G401 (cell line): ENCODE results near the gene GPS1. TPM values are rescaled to one million over a fixed set of nuclear protein-coding genes. Genes with fewer than 3 reads are reported as not detected.

Experiments
- DNase-seq: peaks from one replicate; pipeline ENCODE4 v3.0.0-alpha.2; 2015; ENCODE audit warnings: low spot score
- in situ Hi-C: cut with HindIII; loops from 2 replicates; pipeline ENCODE4 v1.10.0; 2016; ENCODE audit warnings: low sequenced_read_pairs, mixed read lengths
- total RNA-seq: library from RNA; depleted of rRNA; stranded (reverse); fragments of >200 nt; shearing (Covaris generic); gene quantifications from 2 replicates; pipeline ENCODE4 v1.2.3, GENCODE V29; 2014

The GPS1 gene
- total RNA-seq, 1 experiment from 2014 or later = 153 TPM

- no peak for DNase-seq
- in situ Hi-C loops = no loop called here
Observed at GRCh38 chr17:82094931-82095776, 43.5 kb downstream of the GPS1 start.

GRCh38 chr17:82095777-82096708 lies 44.3 kb downstream of the GPS1 start:
- in situ Hi-C loops = no loop called here
- DNase-seq = peak; percentile 42

DNA sequence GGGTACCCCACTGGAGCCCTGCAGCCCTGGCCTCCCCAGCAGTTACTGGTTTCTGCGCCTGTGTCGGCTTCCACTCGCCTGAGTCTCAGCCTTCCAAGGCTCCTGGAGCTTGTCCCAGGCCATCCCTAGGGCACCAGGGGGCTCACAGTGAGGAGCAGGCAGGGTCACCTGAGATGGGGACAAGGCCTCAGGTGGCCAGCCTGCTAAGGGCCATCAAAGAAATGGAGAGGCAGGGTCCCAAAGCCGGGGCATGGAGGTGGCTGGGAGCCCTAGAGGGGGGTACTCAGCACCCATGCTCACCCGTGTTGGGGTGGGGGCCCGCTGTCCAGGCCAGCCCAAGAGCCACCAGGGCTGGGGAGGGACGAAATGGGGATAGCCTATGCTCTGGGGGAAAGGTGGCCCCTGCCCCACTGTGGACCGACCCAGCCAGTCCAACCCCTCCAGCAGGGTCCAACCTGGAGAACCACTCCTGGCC lies 45.0 kb downstream of the GPS1 start:
- DNase-seq = no peak
- in situ Hi-C loops = no loop called here

GRCh38 chr17:82097184-82097918 lies 45.7 kb downstream of the GPS1 start:
- no peak for DNase-seq
- in situ Hi-C loops = no loop called here

- in situ Hi-C loops = no loop called here
- DNase-seq = no peak
Observed at GRCh38 chr17:82097919-82098168, 46.1 kb downstream of the GPS1 start.

- peak; percentile 93 for DNase-seq
- in situ Hi-C loops = no loop called here
Observed at GRCh38 chr17:82098169-82098938, 46.7 kb downstream of the GPS1 start, which contains the start of gene FASN. Gene FASN, minus strand, starts transcription at chr17:82098236. Its CDS starts 1,791 bp downstream, at chr17:82096445.

DNA sequence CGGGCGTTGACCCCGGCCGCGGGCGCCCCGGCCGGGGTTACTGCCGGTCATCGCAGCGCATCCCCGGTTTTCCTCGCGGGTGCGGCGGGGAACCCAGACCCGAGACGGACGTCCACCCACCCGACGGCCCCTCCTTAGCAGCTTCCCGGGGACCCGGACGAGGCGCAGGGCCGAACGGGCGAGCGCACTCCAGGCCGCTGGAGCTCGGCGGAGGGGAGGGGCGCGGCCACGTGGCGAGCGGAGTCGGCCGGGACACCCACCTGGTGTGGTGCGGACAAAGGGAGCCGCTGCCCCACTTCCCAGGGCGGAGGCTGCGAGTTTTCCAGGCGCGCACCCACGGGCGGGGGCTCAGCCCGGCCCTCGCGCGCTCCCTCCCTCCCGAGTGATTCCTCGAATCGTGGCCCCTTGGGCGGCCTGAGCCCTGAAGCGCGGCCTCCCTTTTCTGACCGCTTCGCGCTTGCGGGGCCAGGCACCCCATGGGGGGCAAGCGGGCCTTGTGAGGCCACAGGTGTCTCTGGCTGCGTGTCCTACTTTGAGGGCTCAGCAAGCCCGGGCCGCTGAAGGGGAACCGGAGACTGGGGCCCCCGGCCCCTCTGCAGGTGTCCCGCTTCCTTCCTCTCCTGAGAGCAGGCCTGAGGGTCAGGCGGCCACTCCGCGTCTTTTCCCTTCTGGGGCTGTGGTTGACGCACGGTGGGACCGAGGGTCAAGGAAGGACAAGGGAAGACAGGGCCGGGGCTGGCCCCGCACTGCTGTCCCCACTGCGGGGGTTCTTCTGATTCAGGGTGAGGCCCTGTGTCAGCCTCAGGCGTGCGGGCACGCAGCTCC lies 47.5 kb downstream of the GPS1 start:
- in situ Hi-C loops = no loop called here
- no peak for DNase-seq

DNA sequence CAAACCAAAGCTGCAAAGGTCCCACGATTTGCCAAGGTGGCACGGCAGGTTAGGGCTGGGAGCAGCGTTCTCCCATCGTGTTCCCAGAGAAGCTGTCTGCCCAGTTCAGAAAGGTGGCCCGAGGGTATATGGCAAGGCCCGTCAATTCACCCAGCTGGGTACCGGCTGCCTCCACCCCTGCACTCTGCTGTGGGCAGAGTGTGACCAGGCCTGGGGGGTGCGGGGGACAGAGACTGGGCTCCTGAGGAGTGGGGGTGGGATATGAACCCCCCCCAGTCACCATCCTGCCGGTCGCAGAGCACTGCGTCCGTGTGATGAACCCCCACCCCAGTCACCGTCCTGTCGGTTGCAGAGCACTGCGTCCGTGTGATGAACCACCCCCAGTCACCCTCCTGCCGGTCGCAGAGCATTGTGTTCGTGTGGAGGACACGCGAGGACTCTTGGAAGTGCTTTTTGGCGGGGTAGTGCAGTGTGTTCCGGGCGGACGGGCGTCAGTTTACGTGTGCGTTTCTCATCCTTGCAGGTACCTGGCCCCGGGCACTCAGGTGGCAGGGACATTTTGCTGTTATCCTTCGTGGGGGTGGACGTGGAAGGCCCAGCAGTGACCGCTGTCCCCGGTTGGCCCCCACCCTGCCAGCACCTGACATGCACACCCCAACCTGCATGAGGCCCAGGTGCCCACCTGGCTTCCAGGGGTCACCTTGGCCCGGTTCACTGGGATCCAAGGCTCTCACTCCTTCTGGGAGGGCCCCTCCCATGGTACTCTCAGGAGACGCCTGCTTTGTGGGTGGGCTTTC lies 49.0 kb downstream of the GPS1 start:
- in situ Hi-C loops = no loop called here
- DNase-seq = no peak

DNA sequence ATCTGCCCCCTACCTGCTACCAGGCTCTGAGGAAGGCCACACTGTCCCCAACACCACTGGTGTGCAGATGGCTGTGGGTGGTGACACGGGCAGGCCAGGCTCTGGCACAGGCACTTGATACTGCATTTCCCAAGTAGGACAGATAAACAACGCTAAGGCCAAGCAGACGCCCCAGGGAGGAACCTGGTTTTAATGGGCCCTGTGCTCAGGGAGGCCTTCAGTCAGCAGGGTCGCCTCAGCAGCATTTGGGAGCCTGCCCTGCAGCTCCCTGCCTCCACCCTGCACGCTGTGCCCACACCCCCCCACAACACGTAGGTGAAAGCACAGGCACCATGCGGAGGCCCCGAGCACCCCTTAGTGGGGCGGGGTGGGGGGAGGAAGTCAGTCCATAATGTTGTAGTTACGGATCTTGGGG lies 49.6 kb downstream of the GPS1 start:
- peak; percentile 84 for DNase-seq

DNA sequence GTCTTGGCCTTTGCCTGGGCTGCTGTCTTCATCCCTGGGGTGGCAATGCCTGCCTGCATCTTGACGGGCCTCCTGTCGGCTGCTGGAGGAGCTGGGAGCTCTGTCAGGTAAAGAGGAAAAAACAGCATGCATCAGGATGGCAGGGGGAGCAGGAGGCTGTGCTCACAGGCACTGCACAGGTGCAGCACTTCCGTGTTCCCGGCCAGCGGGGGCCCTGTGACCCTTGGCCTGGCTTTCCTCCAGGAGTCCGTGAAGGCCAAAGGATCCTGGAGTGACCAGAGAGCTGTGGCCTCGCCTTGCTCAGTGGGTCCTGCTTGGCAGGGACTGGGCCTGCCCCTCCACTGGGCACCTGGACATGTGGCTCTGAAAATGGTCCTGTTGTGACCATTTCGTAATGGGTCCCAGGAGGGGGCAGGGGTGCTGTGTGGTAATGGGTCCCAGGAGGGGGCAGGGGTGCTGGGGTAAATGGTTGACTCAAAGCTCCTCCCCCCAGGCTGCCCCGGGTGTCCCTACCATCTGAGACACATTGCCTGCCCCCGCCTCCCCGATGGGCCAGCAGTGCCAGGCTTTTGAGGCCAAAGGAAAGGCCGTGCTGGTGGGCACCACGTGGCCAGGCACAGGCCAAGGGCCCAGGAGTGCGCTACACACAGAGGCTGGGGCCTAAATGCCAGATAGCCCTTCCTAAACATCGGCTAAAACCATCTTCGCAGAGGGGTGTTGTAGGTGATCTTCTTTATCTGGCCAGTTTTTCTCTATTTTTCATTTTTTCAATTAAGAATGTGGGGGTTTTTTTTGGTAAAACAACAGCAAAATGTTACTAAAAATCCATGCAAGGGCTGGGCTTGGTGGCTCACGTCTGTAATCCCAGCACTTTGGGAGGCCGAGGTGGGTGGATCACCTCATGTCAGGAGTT lies 50.3 kb downstream of the GPS1 start:
- in situ Hi-C loops = no loop called here
- DNase-seq = peak; percentile 75

More for the DNA sequence above, 49.6 kb downstream of the GPS1 start:
- in situ Hi-C loops = no loop called here

DNA sequence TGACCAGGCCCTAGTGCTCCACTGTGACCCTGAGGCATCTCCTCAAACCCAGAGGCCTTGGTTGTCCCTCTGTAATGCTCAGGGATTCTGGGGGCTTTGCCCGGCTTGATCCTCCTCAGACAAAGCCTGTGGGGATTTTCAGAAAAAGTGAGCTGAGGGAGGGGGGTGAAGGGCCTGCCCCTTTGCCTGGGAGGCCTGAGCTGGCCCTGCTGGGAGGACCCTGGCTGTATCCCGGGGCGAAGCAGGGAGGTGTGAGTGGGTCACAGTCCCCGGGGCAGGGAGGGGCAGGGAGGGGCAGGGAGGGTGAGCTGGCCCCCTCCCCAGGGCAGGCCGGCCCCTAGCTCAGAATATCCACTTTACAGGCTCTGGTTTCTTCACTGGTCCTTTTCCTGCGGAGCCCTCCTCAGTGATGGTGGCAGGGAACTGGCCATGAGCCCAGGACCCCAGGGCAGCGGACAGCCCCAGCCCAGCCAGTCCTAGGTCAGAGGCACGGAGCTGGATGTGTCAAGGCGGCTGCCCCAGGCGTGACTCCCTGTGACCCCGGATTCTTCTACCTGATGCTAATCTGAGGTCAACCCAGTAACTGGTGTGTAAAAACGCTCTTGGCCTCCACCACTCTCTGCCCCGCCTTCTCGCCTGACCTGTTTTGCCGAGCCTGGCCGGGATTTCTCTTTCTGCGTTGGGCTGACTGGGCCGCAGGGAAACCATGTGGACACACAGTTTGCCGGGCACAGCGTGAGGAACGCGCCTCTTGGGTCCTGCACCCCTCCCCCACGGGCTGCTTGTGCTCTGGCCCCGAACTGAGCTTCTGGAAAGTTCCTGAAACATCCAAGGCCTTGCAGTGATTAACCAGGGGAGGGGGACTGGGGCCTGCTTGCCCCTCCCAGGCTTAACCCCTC lies 52.1 kb downstream of the GPS1 start:
- DNase-seq = peak; percentile 85
- in situ Hi-C loops = no loop called here

- no peak for DNase-seq
- in situ Hi-C loops = no loop called here
Observed at GRCh38 chr17:82104797-82105416, 53.2 kb downstream of the GPS1 start.

DNA sequence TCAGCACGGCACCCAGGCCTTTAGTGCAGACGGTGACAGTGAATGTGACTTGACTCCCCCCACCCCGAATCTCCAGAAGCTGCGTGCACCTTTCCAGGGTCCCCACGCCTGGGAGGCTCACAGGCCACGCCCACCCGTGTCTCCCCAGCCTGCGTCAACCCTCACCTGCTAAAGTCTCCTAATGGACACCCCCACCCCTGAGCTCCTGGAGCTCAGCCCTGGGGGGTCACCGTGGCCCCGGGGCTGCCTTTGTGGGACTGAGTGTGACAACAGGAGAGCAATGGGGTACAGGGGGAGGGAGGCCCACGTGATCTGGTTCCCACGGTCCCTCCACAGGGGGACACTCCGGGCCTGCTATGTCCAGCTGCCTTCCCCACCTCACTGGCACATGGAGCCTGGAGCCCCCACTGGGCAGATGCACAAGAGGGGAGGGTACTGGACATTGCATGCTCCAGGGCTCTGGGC lies 53.8 kb downstream of the GPS1 start:
- DNase-seq = no peak
- in situ Hi-C loops = no loop called here

- DNase-seq = peak; percentile 57
Observed at GRCh38 chr17:82105882-82106687, 54.4 kb downstream of the GPS1 start.

More at GRCh38 chr17:82105882-82106687, 54.4 kb downstream of the GPS1 start:
- in situ Hi-C loops = no loop called here
